Measurements from ENCODE around the gene CCND1.
A peak's percentile ranks its signal among the peaks of the same experiment; 100 is the strongest.

Gene CCND1

DNA sequence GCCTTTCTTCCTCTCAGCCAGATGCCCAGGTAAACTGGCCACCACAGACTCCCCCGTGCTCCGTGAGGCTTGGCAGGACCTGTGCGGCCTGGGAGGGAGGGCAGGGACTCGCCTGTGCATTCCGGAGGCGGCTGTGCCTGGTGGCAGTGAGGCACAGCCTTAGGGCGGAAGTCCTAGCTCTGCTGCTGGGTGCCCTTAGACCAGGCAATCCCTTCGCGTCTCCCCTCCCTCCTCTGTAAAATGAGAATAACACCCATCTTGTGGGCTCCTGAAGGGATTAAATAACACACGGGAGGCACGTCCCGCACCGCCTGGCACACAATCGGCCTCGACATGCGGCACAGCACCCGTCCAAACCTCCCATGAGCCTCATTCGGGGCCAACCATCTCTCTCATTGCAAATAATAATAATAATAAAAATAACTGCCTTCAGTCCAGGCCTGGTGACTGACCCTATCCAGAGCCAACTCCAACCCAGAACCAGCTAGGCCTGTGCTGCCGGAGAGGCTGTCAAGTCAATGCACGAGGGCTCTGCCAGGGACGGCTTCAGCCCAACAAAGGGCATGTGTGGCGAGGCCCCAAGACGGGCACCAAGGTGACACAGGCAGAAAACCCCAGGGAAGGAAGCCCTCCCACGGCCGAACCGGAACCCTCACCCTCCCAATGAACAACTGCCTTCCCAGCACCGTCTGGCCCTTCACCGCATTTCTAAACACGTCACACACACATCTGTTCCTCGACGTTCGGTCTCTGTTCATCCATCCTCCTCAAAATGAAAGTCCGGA is 26.0 kb downstream of the CCND1 start:
- DNase-seq (ENCODE audit: low spot score), result no peak

GRCh38 chr11:69667619-69668604 is 27.0 kb downstream of the CCND1 start:
- DNase-seq (ENCODE audit: low spot score), result no peak

DNA sequence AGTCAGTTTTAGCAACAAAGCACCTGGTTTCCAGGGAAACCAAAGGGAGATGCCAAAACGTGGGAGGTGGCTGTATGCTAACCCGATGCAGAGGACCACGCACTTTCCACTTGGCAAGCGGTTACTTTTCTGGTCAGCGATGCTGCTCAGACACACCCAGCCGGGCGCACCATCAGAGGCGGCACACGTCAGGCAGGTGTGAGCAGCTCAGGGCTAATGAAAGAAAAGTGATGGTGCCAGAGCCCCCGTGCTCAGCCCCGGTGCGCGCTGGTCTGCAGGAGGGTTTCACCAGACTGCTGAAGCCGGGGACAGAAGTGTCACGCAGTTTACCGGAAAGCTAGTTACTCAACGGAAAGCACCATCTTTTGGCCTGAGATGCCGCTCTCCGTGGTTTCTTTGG is 28.5 kb downstream of the CCND1 start:
- DNase-seq (ENCODE audit: low spot score), result no peak

- peak; percentile 79 for DNase-seq (ENCODE audit: low spot score)
These were observed 29.3 kb downstream of the CCND1 start for GRCh38 chr11:69670158-69670845.

DNA sequence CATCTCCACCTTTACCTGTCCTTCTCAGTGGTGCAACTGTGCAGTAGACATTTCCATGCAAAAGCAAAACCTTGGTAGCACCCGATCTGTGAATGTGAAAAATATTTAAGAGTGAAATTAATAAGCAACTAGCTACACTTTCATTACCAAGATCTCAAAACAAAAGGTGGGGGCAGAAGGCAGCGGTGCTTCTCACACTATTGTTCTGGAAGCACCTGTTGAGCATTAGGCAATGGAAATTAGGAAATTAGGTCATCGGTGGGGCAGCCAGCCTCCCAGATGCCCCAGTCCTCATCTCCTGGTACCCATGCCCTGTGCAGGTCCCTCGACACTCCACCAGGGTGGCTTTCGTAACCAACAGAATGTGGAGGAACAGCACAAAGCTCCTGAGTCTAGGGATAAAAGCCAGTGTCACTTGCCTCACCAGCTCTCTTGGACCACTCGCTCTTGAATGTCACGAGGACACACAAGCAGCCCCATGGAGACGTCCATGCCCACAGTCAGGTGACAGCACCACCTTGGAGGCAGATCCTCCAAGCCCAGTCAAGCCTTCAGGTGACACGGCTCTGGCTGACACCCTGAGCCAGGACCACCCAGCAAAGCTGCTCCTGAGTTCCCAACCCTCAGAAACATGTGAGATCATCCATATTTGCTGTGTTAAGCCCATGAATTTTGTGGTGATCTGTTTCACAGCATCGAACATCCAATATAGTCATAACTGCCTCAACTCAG is 30.9 kb downstream of the CCND1 start:
- no peak for DNase-seq (ENCODE audit: low spot score)

DNA sequence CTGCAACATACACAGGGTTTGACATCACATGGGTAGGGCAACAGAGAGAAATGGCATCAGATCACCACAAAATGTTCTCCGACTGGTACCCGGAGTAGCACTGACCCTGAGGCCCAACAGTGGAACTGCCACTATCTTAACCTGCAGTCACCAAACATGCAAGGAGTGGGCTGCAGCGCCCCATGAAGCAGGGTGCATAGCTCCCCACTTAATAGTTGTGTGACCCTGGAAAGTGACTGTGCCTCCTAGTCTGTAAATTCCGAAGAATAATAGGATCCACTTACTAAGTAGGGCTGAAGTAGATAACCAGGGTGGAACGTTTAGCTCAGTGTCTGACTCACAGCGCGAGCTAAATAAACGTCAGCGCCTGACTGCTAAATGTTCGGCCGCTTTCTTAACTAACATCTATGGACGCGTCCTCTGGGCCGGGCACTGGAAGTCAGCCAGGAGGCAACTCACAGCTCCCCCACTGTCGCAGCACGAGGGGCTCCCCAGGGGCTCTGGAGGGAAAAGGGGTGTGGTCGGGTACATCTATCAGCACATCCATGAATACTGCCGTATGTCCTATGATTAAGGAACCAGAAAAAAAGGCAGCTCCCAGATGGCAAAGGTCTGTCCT is 33.4 kb downstream of the CCND1 start:
- peak; percentile 52 for DNase-seq (ENCODE audit: low spot score)

DNA sequence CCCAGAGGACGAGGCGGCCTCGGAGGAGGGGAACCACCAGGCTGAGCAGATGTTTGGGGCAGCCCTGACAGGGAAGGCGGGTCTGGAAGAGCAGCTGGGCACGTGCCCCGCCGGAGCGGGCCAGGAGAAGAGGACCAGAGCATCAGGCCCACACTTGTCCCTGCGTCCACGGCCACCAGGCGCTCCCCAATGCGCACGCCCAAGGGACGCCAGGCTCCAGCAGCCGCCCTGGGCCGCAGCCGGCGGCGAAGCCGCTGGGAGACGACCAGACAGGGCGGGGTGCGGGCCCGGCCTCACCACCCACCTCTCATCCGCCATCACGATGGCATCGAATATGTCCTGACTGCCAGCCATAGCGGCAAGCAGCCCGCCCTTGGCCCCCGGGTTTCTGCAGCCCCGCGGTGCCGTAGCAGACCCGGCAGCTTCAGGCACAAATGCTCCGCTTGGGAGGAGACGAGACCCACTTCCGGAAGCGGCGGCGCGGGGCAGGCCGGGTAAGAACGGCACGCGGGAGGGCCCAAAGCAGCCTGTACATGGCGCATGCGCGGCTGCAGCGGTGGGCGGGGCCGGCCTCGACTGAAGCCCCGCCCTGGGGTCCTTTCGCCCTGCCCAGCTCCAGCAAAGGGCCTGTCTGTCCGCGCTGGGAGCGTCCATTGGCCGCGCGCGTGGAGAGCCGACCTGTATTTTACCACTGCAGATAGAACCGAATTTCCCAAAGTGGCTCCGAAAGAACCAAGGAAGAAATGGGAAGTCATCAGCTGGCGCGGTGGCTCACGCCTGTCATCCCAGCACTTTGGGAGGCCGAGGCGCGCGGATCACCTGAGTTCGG is 34.1 kb downstream of the CCND1 start, which contains the start of gene LTO1:
Gene LTO1 (minus strand): TSS at position 468 of the 829 bp plus-strand sequence. CDS start 114 bp downstream, at position 354.
- DNase-seq (ENCODE audit: low spot score), result peak; percentile 98

- no peak for DNase-seq (ENCODE audit: low spot score)
These were observed 36.8 kb downstream of the CCND1 start for GRCh38 chr11:69677749-69678148.

DNA sequence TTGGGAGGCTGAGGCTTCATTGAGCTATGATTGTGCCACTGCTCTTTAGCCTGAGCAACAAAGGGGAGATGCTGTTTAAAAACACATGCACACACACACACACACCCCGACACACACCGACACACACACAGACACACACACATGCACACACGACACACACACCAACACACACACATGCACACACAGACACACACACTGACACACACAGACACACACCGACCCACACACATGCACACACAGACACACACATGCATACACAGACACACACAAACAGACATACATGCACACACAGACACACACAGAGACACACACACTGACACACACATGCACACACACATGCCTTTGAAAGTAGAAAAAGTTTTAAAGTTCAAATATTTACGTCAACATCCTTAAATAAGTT is 39.7 kb downstream of the CCND1 start:
- no peak for DNase-seq (ENCODE audit: low spot score)

- DNase-seq (ENCODE audit: low spot score), result no peak
These were observed 41.3 kb downstream of the CCND1 start for GRCh38 chr11:69682221-69682620.

DNA sequence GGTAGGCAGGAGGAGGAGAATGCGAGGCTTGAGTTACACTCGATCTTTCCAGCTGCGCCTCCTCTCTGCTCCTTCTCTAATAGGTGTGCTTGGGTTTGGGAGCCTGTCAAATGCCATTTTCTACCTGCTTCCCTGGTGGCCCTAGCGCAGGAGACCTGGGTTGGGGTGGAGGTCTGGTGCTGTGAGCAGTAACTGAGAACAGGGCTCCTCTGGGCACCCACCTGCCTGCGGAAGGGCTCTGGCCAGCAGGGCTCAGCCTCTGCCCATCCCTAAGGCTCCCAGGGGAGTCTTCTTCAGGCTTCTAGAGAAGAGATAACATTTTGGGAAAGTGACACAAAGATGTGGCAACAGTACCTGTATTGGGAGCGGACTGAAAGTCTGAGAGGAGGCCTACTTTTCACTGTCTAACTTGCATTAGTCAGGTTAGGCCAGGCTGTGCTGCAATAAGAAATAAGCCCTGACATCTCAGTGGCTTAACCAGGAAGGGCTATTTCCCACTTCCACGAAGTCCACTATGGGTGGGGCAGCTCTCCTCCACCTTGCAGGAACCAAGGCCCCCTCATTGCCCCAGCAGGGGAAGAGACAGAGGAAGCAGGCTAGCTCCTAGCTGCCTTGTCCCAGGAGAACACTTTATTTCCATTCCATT is 41.8 kb downstream of the CCND1 start:
- no peak for DNase-seq (ENCODE audit: low spot score)

DNA sequence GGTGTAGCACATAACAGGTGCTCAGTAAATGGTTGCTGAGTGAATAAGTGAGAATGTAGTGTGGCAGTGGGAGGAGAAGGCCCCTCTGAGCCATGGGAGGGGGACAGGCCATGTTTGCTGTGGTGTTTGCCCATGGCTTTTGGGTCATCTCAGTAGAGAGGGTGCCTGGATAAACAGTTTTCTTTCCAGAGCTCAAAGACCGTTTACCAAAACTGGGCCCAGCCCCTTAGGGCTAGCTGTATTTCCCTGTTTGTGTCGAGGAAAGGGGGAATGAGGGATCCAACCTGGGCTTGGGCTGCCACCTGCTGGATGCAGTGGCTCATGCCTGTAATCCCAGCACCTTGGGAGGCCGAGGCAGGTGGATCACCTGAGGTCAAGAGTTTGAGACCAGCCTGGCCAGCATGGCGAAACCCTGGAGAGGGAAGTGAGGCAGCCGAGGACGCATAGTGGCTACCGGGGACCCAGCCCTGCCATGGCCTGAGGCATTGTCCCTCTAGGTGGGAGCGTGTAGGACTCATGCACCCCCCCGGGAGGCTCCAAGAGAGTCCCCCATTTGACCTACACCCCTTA is 42.9 kb downstream of the CCND1 start:
- peak; percentile 39 for DNase-seq (ENCODE audit: low spot score)

GRCh38 chr11:69684651-69685050 is 43.7 kb downstream of the CCND1 start:
- DNase-seq (ENCODE audit: low spot score), result no peak

GRCh38 chr11:69685348-69685747 is 44.4 kb downstream of the CCND1 start:
- DNase-seq (ENCODE audit: low spot score), result no peak

DNA sequence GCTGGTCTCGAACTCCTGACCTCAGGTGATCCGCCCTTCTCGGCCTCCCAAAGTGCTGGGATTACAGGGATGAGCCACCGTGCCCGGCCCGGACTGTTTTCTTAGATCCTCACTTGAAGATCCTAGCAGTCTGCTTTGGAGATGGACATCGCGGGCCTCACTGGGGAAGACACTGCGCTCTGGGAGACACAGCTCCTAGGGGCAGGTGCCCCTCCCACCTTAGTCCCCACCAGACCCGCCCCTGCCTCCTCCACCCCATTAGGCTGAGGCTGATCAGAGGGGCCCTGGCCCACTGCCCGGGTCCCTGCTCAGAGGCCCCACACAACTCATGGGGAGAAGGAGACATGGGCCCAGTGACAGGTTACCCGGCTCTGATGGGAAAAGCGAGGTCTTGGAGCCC is 45.5 kb downstream of the CCND1 start:
- DNase-seq (ENCODE audit: low spot score), result no peak

DNA sequence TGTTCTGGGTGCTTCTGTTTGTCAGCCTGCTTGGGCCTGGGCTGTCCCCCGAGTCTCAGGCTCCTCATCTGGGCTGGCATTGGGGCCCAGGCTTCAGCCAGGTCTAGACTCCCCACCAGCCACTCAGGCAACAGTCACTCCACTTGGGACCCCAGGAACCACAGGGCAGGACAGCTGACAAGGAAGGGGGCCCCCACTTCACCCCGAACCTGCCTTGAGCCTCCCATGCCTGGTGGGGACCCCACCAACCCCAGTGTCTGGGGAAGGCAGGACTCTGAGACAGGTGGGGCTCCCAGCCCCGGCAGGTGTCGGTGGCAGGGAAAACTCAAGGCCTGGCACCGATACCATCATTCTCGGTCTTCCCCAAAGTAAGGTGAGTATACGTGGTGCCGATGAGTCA is 45.9 kb downstream of the CCND1 start:
- no peak for DNase-seq (ENCODE audit: low spot score)

GRCh38 chr11:69687969-69688771 is 47.2 kb downstream of the CCND1 start:
- DNase-seq (ENCODE audit: low spot score), result peak; percentile 53

DNA sequence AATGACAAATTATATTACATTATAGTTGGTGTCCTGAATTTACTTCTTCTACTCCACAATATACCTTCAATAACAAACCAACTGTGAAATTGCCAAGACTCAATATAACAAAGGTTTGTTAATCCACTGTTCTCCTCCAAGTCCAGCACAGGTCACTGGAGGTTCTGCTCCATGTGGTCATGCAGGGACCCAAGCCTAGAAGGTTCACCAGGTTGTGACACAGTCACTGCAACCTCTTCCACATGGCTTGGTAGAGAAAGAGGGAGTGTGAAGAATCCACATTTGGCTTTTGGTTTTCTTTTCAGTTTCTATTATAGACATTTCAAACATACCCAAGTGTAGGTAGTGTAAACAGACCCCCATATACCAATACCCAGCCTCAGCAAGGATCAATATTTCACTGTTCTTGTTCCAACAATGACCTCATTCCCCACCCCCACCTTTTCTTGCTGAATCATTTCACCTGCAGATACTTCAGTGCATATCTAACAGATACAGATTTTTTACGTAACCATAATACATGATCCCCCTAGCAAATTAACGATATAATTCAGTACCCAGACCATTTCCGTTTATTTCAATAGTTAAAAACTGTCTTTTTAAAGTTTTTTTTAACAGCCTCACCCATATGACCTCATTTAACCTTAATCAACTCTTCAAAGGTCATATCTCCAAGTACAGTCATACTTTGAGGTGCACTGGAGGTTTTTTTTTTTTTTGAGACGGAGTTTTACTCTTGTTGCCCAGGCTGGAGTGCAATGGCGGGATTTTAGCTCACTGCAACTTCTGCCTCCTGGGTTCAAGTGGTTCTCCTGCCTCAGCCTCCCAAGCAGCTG is 48.7 kb downstream of the CCND1 start:
- no peak for DNase-seq (ENCODE audit: low spot score)

All from LoVo (cell line).